RPMI8226 (cell line): ENCODE data around the gene GTPBP3.
A peak's percentile ranks its signal among the peaks of the same experiment; 100 is the strongest.
"Not testable (repeated sequence)": the region's sequence is repeated elsewhere in the genome, so short reads cannot be mapped to it uniquely, and the experiment has no call there.

ENCODE experiments used
- DNase-seq: peaks from one replicate; pipeline ENCODE4 v3.0.0-alpha.2; 2015

Gene GTPBP3

DNA sequence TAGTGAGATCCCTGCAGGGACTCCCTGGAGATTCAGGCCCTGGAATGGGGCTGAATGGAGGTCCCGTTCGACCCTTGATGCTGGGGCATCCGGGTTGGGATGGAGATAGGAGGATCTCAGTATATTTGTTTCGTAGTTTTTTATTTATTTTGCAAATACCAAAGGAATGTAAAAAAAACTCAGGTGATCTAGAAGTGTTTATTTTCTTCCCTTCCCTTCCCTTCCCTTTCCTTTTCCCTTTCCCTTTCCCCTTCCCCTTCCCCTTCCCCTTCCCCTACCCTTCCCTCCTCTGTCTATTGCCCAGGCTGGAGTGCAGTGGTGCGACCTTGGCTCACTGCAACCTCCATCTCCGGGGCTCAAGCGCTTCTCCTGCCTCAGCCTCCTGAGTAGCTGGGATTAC, 4.5 kb downstream of the GTPBP3 start:
- no peak for DNase-seq

DNA sequence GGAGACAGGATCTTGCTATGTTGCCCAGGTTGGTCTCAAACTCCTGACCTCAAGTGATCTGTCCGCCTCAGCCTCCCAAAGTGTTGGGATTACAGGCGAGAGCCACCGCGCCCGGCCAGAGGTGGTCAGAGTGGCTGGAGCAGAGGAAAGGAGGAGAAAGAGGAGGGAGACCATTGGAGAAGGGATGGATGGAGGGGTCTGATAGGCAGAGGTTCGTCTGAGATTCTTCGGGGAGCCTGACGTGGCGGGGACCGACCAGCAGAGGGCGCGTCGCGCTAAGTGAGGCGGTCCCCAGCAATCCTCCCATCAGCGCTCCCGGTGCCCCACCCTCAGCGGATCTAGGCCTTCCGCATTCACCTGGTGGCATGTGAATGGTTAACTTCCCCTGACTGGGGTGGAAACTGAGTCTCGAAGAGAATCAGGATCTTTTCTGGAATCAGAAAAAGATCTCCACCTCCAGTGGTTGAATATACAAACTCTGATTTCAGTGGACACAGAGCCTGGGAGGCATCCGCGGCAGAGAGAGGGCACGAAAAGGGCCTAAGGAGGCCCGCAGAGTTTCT, 8.8 kb downstream of the GTPBP3 start:
- peak; percentile 75 for DNase-seq

DNA sequence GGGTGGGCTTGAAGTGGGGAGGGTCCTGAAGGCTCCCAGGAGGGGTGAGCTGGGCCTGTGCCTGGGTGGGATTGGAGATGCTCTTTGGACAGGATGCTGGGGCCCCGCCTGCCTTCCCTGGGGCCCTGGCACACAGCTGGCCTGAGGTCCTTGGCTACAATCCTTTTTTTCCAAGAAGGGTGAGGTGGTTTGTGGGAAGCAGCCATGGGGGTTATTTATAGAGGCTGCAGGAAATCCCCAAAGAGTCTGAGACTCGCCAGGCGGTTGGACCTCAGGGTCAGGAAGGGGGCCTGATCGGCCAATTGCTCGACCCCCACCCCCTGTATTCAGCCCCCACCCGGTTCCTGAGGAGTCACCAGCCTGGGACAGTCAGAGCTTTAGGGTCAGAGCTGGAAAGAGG, 10.0 kb downstream of the GTPBP3 start:
- no peak for DNase-seq

DNA sequence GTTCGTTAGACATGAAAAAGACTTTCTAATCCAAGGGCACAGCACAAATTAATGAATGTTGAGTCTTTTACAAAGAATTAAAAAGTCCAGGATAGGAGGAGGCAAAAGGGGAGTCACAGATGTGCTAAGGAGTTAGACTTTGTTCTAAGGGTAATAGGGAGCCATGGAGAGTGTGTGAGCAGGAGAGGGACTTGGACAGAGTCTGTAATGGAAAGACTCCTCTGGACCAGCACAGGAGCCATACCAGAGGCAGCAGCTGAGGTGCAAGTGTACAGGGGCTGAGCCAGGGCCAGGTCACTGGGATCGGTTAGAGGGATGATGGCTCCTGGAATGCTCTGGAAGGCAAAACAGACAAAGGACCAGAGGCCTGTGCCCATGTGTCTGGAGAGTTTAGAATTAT, 10.5 kb downstream of the GTPBP3 start:
- DNase-seq = no peak

DNA sequence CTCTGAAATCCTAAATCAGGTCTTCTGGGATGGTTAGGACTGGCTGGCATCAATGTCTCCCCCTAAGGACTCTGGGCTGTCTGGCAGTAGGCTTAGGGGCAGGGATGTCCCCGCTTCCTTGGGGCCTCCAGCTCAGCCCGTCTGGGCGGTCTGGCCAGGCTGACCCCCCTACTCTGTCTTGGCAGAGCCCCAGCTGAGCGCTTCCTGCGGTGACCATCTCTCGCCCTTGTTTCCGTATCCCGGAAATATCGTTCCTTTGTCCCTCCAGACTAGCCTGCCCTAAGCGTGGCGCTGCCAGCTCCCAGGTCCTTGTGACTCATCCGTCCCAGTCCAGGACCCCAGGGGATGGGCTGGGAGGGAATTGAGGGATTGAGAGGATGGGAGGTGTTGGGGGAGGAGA, 11.3 kb downstream of the GTPBP3 start:
- DNase-seq = no peak

DNA sequence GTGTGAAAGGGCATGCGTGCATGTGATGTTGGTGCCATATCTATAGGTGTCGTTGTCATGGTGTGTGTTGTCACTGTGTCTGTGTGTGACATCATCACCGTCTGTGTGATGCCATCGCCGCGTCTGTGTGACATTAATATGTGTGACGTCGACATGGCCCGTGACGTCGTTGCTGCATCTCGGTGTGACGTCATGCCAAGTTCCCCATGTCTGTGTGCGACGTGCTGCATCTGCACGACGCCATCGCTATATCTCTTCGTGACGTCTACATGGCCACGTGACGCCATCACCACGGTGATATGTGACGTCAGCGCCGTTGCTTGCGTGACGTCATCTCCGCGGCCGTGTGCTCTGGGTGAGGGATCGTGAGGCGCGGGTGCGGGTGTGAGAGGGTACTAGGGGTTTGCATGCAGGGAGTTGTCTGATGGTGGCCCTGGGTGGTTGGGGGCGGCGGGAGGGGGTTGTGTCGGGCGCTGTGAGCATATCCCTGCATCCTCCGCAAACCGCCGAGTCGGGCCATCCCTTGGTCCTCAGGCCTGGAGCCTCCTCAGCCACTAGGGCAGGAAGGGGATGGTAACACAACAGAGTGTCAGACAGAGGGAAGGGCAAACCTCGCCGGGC, 14.6 kb downstream of the GTPBP3 start:
- DNase-seq = no peak

DNA sequence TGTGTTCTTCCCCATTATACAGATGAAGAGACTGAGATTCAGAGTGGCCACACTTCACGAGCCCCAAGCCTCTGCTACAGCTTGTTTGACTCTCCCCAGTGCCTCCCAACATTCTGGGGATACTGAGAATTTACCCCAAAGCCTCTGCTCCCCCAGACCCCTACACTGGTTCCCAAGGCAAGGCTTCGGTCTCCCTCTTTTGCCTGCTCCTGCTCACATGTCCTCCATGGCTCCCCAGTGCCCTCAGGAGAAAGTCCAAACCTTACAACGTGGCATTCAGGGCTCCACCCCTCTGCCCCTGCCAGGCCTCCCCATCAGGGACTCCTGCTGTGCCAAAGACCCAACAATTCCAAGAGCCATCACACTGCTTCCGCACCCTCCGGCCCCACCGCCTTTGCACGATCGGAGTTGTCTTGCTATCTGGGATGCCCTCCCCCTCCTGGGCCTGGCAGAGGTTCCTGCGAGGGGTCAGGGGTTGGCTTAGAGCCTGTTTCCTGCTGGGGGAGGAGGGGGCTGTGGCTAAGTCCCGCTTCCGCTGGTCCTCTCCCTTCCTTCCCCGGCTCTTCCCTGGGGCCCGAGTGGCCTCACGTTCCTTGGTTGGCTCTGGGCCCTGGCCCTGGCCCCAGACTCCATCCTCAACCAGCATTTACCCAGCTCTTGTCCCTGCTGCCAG, 15.4 kb downstream of the GTPBP3 start:
- no peak for DNase-seq

DNA sequence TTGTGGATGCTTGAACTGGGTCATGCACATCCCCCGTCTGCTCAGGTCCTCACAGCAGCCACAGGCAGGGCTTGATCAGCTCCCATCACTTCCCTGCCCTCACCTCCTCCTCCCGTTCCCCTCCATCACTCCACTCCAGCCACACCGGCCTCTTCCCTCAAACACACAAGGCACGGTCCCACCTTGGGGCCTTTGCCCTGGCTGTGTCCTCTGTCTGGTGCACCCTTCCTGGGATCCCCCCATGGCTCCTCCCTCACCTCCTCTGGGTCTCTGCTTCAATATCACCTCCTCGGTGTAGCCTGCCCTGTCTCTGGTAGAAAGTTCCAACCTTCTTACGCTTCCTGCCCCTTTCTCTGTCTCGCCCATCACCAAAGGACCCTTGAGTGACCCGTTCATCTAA, 16.0 kb downstream of the GTPBP3 start:
- DNase-seq = no peak

DNA sequence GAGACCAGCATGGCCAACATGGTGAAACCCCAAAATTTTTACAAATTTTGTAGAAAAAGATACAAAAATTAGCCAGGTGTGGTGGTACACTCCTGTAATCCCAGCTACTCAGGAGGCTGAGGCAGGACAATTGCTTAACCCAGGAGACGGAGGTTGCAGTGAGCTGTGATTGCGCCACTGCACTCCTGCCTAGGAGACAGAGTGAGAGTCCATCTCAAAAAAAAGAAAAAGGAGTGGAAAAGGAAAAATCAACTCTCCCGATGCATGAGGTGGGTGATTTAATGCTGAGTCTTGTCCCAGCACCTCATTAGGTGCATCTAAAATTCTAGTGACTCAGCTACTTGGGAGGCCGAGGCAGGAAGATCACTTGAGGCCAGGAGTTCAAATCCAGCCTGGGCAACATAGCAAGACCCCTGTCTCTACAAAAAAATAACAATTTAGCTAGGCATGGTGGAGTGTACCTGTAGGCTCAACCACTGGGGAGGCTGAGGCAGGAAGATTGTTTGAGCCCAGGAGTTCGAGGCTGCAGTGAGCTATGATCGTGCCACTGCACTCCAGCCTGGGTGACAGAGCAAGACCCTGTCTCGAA, 19.8 kb downstream of the GTPBP3 start:
- DNase-seq = no peak

DNA sequence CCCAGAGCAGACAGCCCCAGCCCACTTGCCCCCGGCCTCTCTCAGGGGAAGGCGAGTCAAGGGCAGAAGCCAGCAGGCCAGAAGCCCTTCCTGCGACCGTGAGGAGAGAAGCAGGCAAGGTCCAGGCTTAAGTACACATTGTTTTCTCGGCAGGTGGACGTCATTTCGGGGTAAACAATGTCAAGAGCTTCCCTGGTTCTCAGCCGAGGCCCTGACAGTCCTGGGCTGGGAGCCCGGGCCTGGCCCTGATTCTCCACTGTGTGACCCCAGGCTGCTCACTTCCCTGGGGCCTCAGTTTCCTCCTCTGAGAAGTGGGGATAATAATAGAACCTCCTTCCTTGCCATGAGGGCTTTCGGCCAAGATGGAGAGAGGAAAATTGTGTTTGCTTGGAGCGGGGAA, 20.4 kb downstream of the GTPBP3 start:
- no peak for DNase-seq

DNA sequence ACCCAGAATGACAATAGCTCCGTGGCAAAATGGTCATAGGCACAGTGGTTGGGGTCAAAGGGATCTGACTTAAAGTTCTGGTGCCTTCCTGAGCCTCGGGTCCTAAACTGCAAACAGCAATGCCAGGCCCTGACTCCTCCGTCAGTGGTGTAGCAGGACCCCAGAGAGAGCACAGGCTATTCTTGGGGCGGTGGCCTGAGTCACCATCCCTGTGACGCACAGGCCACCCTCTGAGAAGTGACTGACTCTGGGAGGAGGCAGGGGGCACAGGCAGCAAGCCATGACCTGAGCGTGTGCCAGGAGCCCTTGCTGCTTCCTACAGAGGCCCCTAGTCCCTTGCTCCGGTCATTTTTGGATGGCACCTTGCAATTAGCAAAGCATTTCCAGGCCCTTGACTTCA, 21.0 kb downstream of the GTPBP3 start:
- no peak for DNase-seq

DNA sequence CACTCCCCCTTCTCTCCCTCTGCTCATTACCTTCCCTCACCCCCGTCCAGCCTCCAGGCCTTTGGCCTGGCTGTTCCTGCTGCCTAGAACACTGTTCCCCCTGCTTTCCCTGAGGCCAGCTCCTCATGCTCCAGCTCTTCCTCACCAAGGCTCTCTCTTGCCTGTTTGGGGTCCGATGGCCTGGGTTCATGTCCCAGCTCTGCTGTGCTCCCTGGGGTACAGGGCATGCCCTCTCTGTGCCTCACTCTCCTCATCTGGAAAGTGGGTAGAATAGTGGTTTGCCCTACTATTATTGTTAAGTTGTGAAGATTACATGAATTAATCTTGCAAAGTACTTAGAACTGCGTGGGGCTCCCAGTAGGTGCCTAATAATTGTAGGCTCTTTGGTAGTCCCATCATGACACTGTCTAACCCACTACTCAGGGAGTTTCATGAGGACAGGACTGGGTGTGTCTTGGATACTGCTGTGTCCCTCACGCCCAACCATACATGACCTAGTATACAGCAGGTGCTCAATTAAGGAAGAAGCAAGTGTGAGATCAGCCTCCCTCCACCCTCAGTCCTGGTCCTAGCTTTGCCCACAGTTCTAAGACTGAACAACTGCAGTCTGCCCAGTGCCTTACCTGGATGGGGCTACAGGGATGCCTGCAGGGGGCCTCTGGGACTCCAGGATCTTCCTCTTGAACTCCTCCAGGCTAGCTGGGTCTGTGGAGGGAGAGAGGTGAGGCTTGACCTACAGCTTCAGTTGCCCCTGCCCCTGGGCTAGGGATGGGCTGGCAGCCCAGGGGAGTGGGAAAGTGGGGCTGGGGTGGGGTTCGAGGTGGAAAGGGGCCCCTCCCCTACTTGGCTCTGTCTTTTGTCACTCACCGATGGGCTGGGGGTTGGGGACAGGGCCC, 22.8 kb downstream of the GTPBP3 start:
- no peak for DNase-seq

DNA sequence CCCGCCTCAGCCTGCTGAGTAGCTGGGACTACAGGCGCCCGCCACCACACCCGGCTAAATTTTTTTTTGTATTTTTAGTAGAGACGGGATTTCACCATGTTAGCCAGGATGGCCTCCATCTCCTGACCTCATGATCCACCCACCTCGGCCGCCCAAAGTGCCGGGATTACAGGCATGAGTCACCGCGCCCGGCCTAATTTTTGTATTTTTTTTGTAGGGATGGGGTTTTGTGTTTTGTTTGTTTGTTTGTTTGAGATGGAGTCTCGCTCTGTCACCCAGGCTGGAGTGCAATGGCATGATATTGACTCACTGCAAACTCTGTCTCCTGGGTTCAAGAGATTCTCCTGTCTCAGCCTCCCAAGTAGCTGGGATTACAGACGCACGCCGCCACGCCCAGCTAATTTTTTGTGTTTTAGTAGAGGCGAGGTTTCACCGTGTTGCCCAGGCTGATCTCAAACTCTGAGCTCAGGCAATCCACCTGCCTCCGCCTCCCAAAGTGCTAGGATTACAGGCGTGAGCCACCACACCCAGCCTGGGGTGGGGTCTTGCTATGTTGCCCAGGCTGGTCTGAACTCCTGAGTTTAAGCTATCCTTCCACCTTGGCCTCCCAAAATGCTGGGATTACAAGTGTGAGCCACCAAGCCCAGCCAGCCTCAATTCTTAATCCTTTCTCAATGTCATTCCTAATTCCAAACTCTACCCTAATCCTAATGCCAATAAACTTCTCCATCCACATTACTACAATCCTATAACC, 26.7 kb downstream of the GTPBP3 start:
- not testable (repeated sequence) for DNase-seq

DNA sequence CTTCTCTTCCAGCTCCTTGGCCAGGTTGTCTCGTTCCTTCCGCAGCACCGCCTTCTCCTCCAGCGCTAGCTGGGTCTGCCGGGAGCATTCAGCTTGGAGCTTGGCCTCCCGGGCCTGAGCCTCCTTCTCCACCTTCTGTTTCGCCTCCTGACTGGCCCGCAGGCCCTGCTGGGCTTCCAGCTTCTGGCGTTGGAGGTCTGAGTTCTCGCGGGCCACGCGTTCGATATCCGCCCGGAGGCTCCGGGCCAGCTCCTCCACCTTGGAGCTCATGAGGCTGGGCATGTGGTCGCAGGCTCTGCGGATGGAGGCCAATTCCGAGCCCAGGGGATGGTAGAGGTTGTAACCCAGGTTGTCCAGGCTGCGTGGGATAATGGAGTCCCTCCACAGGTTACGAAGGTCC, 28.0 kb downstream of the GTPBP3 start:
- no peak for DNase-seq

DNA sequence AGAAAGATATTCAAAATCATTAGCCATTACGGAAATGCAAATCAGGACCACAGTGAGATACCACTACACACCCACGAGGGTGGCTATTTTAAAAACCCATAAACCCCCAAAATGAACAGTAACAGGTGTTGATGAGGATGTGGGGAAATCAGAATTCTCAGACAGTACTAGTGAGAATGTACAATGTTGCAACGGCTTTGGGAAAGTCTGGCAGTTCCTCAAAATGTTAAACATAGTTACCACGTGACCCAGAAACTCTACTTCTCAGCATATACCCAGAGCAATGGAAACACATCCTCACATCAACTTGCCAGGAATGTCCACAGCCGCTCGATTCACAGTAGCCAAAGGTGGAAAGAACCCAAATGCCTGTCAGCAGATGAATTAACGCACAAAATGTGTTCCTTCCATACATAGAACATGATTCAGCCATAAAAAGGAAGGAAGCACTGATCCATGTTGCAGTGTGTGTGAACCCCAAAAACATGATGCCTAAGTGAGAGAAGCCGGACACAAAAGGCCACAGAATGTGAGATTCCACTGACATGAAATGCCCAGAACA, 32.8 kb downstream of the GTPBP3 start:
- peak; percentile 76 for DNase-seq

DNA sequence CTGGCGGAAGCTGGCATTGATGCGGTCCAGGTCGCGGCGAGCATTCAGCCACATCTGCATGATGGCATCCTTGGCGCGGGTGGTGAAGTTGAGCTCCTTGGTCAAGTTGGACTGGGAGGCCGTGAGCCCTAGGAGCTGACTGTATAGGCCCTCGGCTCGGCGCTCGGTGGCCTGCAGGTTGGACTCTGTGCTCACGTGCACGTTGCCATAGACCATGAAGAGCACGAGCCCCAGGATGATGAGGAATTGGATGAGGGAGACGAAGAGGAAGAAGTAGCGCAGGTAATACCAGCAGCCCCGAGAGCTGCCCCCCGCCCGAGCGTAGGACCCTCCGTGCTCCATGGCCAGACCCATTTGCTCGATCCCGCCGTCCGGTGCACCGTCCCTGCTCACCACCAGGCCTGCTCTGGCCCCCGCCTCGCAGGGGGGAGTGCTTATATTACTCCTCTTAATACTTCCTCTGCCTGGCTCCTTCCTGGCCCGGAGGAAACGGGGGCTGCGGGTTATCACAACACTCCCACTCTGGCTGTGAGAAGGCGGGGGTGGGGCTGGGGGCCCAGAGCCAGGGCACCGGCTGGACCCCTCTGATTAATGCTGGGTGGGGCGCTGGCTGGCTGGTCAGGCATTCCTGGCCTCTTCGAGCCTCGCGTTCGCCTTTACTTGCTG, 39.7 kb downstream of the GTPBP3 start, which contains the start of gene PLVAP:
Gene PLVAP, minus strand, starts transcription at position 408 of the 666 bp plus-strand sequence. Its CDS starts 54 bp downstream, at position 354.
- DNase-seq = no peak

DNA sequence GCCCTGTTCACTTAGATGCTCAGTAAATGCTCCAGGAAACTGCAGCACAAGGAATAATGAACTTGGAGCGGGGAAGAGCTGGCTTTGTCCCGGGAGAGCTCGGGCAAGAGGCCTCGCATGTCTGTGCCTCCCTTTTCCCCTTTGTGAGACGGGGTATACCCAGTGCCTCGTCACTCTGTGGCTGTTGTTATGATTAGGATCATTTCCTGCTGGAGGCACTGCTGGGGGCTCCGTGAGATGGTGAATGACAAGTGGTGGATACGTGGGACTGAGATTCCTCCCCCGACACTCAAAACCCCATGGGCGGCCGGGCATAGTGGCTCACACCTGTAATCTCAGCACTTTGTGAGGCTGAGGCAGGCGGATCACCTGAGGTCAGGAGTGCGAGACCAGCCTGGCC, 40.9 kb downstream of the GTPBP3 start:
- no peak for DNase-seq

DNA sequence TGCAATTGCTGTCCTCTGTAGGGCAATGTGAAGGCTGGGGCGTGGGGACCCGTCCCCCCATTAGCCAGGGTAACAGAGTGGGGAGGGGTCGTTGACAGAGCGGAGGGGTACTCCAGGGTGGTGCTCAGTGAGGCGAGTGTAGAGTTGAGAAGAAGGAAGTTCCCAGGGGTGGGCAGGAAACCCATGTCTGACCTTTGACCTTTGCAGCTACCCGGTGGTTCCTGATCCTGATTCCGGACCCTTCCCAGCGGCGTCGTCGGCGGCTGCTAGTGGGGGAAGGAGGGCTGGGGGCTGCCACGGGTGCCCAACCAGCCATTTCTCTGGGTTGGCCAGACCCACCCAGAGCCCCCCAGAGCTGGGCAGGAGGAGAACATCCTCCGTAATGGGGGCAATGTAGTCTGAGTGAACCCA, 41.9 kb downstream of the GTPBP3 start:
- DNase-seq = no peak

DNA sequence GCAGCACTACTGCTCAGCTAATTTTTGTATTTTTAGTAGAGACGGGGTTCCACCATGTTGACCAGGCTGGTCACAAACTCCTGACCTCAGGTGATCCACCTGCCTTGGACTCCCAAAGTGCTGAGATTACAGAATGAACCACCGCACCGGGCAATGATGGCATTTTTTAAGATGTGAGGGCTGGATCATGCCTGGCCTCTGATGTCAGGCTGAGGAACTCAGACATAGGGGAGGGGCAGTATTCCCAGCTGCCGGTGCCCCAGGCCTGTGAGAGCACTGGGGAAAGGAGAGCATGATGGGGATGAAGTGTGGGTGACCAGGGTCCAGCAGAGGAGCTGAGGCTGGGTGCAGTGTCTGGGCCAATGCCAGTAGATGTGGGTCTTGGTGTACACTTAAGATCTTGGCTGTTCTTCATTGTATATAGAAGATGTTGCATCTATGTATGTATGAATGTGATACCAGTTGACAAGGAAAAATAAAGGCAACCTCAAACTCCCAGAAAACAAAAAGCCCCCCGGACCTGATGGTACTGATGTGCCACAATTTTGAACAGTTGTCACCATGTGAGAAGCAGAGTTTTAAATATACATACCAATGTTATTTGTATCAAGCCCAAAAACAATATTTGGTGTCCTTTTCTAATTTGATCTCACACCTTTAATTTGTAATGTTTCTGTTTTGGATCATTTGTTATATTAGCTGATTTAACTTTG, 43.2 kb downstream of the GTPBP3 start:
- no peak for DNase-seq

DNA sequence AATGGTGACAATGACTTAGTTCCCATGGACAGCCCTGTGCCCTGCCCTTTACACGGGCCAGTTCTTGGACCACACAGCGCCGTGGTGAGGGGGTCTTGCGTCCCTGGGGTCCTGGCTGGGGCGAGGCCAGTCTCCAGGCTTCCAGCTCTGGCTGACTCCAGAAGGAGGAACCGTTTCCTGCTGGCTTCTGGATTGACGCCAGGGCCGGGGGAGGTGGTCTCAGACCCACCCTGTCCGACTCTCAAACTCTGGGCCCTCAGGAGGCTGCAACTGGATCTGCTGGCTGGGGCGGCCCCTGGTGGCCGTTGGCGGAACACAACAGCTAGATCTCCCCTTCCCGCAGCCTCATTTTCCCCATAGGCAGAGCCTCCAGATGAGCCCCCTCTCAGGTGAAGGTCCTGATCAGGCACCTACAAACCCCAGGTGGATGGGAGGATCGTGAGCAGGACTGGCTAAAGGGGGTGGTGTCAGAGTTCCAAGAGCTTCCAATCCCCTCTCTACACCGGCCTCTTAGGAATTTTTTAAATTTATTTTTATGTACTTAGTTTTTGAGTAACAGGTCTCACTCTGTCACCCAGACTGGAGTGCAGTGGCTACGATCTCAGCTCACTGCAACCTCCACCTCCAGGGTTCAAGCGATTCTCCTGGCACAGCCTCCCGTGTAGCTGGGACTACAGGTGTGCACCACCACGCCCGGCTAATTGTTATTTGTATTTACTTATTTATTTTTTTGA, 48.7 kb downstream of the GTPBP3 start:
- peak; percentile 69 for DNase-seq
